ENCODE data around the gene CAMKMT.

CAMKMT gene

GRCh38 chr2:44325897-44326296 is 35.9 kb upstream of the CAMKMT start:
- H3K27me3 ChIP-seq (ENCODE audit: low read length): no peaks in the 10 kb centered on the region
- H3K27ac ChIP-seq (ENCODE audit: low read depth, low read length): no peak overlapping the region
- H3K4me2 ChIP-seq (ENCODE audit: low read depth, low read length, poor library complexity, severe bottlenecking): no peak overlapping the region
- H3K9me2 ChIP-seq (replicated peaks; ENCODE audit: insufficient read depth, low read length): no peaks in the 10 kb centered on the region
- H3K79me2 ChIP-seq (ENCODE audit: insufficient read depth, low read length): no peaks in the 10 kb centered on the region
- TF ChIP-seq CTCF (IDR thresholded peaks at IDR 0.05; ENCODE audit: insufficient read depth, low read length, poor library complexity, severe bottlenecking): no peak
- TF ChIP-seq EZH2phosphoT487 (conservative IDR thresholded peaks at IDR 0.05; ENCODE audit: low read length): no peak
- peaks cover 13% of the 10 kb centered on the region; the same call in 1 of the 2 replicates for H3K36me3 ChIP-seq (ENCODE audit: low read length)
- H3K9ac ChIP-seq (ENCODE audit: low read length): no peak overlapping the region
- no peak overlapping the region for H2AFZ ChIP-seq (ENCODE audit: low read depth, low read length, severe bottlenecking)
- no peak overlapping the region for H3K4me3 ChIP-seq (ENCODE audit: insufficient read depth, low read length, poor library complexity, severe bottlenecking)
- H3K9me3 ChIP-seq (ENCODE audit: insufficient read depth, low read length): no peaks in the 10 kb centered on the region
- H4K20me1 ChIP-seq (ENCODE audit: low read depth, low read length): no peaks in the 10 kb centered on the region
- H3F3A ChIP-seq (ENCODE audit: insufficient read depth): no peaks in the 10 kb centered on the region

- Histone ChIP-seq H3K4me2 (ENCODE audit: low read depth, low read length, poor library complexity, severe bottlenecking) (no peak overlapping the region), H3K79me2 (ENCODE audit: insufficient read depth, low read length) (no peaks in the 10 kb centered on the region), H3K27me3 (ENCODE audit: low read length) (no peaks in the 10 kb centered on the region), H3K4me3 (ENCODE audit: insufficient read depth, low read length, poor library complexity, severe bottlenecking) (no peak overlapping the region), H3K9me3 (ENCODE audit: insufficient read depth, low read length) (no peaks in the 10 kb centered on the region), H3K27ac (ENCODE audit: low read depth, low read length) (no peak overlapping the region), H2AFZ (ENCODE audit: low read depth, low read length, severe bottlenecking) (no peak overlapping the region), H3K36me3 (ENCODE audit: low read length) (peaks cover 12% of the 10 kb centered on the region; the same call in 1 of the 2 replicates), H4K20me1 (ENCODE audit: low read depth, low read length) (no peaks in the 10 kb centered on the region), H3F3A (ENCODE audit: insufficient read depth) (no peaks in the 10 kb centered on the region), H3K9me2 (replicated peaks; ENCODE audit: insufficient read depth, low read length) (no peaks in the 10 kb centered on the region), H3K9ac (ENCODE audit: low read length) (no peak overlapping the region)
- no peak for TF ChIP-seq EZH2phosphoT487 (conservative IDR thresholded peaks at IDR 0.05; ENCODE audit: low read length)
- TF ChIP-seq CTCF (IDR thresholded peaks at IDR 0.05; ENCODE audit: insufficient read depth, low read length, poor library complexity, severe bottlenecking): no peak
These were observed 35.0 kb upstream of the CAMKMT start for GRCh38 chr2:44326548-44327264.

- Histone ChIP-seq H3K27ac (ENCODE audit: low read depth, low read length) (no peak overlapping the region), H3K36me3 (ENCODE audit: low read length) (peaks cover 2% of the 10 kb centered on the region; the same call in 1 of the 2 replicates), H3K4me2 (ENCODE audit: low read depth, low read length, poor library complexity, severe bottlenecking) (no peak overlapping the region), H4K20me1 (ENCODE audit: low read depth, low read length) (no peaks in the 10 kb centered on the region), H3K27me3 (ENCODE audit: low read length) (no peaks in the 10 kb centered on the region), H3K9me2 (replicated peaks; ENCODE audit: insufficient read depth, low read length) (no peaks in the 10 kb centered on the region), H3K9ac (ENCODE audit: low read length) (no peak overlapping the region), H3K9me3 (ENCODE audit: insufficient read depth, low read length) (no peaks in the 10 kb centered on the region), H3K4me3 (ENCODE audit: insufficient read depth, low read length, poor library complexity, severe bottlenecking) (no peak overlapping the region), H3F3A (ENCODE audit: insufficient read depth) (no peaks in the 10 kb centered on the region), H3K79me2 (ENCODE audit: insufficient read depth, low read length) (no peaks in the 10 kb centered on the region), H2AFZ (ENCODE audit: low read depth, low read length, severe bottlenecking) (no peak overlapping the region)
- TF ChIP-seq CTCF (IDR thresholded peaks at IDR 0.05; ENCODE audit: insufficient read depth, low read length, poor library complexity, severe bottlenecking): no peak
- TF ChIP-seq EZH2phosphoT487 (conservative IDR thresholded peaks at IDR 0.05; ENCODE audit: low read length): no peak
These were observed 33.0 kb upstream of the CAMKMT start for GRCh38 chr2:44328750-44329149.
